HepG2 (cell line): ENCODE data around the gene ZSWIM5. TPM values are rescaled to one million over a fixed set of nuclear protein-coding genes. Genes with fewer than 3 reads are reported as not detected.

Experiments
- ATAC-seq: fragments of 200-7000 bp; cut with Tn5 transposase; 3 replicates; pipeline ENCODE4 v1.9.1; 2020; ENCODE audit warnings: mild to moderate bottlenecking, moderate library complexity
- BruUV-seq: library from RNA; stranded (reverse); fragments of 400-500 nt; replicated peaks from 2 replicates; lab custom pipeline; 2021; lab: Mats Ljungman, UMichigan
- CTCF ChIA-PET: fragments of 300-600 bp; formaldehyde crosslinking; extraction: SDS; loops from one replicate; lab custom pipeline; 2021; ENCODE audit warnings: low total read pairs, inconsistent platforms, low intra/inter-chr PET ratio; lab: Yijun Ruan, JAX
- POLR2A ChIA-PET: fragments of 350-600 bp; sonication (Branson Sonifier 250); formaldehyde crosslinking; loops from one replicate; lab custom pipeline; 2020; ENCODE audit warnings: antibody characterized with exemption, inconsistent platforms; lab: Yijun Ruan, JAX
- DNase-seq: peaks from one replicate; pipeline ENCODE4 v3.0.0-alpha.2; 2015; ENCODE audit warnings: low spot score
- FAIRE-seq: peaks from 3 replicates; lab custom pipeline; 2011; peaks lifted over from hg19 to GRCh38; lab: Jason Lieb, UNC
- H2AFZ ChIP-seq: one replicate; pipeline ENCODE4 v1.6.1; 2011; ENCODE audit warnings: low read length, inconsistent platforms
- H3K27ac ChIP-seq: fragments of 300-600 bp; 3 replicates; pipeline ENCODE4 v1.8.0; 2011; ENCODE audit warnings: mixed run types, mild to moderate bottlenecking, mixed read lengths, low read length, inconsistent platforms; ENCODE audit not compliant: insufficient read depth; ENCODE audit errors: extremely low read length
- H3K27me3 ChIP-seq, 2 experiments: fragments of 200-600 bp in 1 of 2; 2 replicates in 1 of 2; 3 replicates in 1 of 2; pipeline versions ENCODE4 v1.6.0 to v1.8.0; 2011; ENCODE audit warnings: low read length in 2 of 2, mild to moderate bottlenecking in 2 of 2, moderate library complexity in 2 of 2, inconsistent platforms in 1 of 2; ENCODE audit not compliant: insufficient read depth in 2 of 2, control insufficient read depth in 1 of 2
- H3K36me3 ChIP-seq, 2 experiments: fragments of 200-600 bp in 1 of 2; replicated peaks in 1 of 2; 2 replicates in 1 of 2; 3 replicates in 1 of 2; pipeline versions ENCODE4 v1.5.1 to v1.8.0; 2011; ENCODE audit warnings: low read length in 2 of 2, inconsistent platforms in 1 of 2; ENCODE audit not compliant: insufficient read depth in 2 of 2, control insufficient read depth in 1 of 2
- H3K4me1 ChIP-seq: 2 replicates; pipeline ENCODE4 v1.5.1; 2012; ENCODE audit warnings: low read length, inconsistent platforms; ENCODE audit not compliant: insufficient read depth
- H3K4me2 ChIP-seq: 2 replicates; pipeline ENCODE4 v1.6.0; 2011; ENCODE audit warnings: low read depth, low read length, inconsistent platforms
- H3K4me3 ChIP-seq, 3 experiments: fragments of 200-600 bp in 1 of 3; sonication (generic), shearing (Covaris generic) in 1 of 3; replicated peaks in 1 of 3; 2 replicates each; pipeline ENCODE4 v1.5.1; 2011 to 2016; ENCODE audit warnings: low read length in 3 of 3, inconsistent platforms in 2 of 3, low read depth in 2 of 3, mild to moderate bottlenecking in 2 of 3, control low read depth in 1 of 3, mixed read lengths in 1 of 3; ENCODE audit not compliant: insufficient read depth in 1 of 3
- H3K79me2 ChIP-seq: one replicate; pipeline ENCODE4 v1.6.1; 2011; ENCODE audit warnings: low read length, inconsistent platforms; ENCODE audit not compliant: insufficient read depth
- H3K9ac ChIP-seq: 2 replicates; pipeline ENCODE4 v1.6.0; 2011; ENCODE audit warnings: mild to moderate bottlenecking, low read depth, low read length, inconsistent platforms; ENCODE audit not compliant: insufficient read depth
- H3K9me3 ChIP-seq: 2 replicates; pipeline ENCODE4 v1.5.1; 2012; ENCODE audit warnings: mild to moderate bottlenecking, low read length
- H4K20me1 ChIP-seq: 2 replicates; pipeline ENCODE4 v1.6.0; 2011; ENCODE audit warnings: inconsistent platforms, mild to moderate bottlenecking, low read length, moderate library complexity; ENCODE audit not compliant: insufficient read depth
- ATF1 ChIP-seq: IDR thresholded peaks from 2 replicates; pipeline ENCODE4 v1.6.1; 2016; ENCODE audit warnings: mild to moderate bottlenecking, control low read depth
- CCAR2 ChIP-seq: fragments of 200-400 bp; formaldehyde crosslinking; optimal IDR thresholded peaks from 2 replicates; pipeline ENCODE3; 2018; ENCODE audit warnings: low read depth, mild to moderate bottlenecking, low read length, moderate library complexity
- ONECUT2 ChIP-seq: sonication (generic); formaldehyde crosslinking; IDR thresholded peaks from 2 replicates; pipeline ENCODE4 v1.4.0; 2020; ENCODE audit warnings: missing genetic modification reagents
- POLR2A ChIP-seq, 2 experiments: IDR thresholded peaks; 2 replicates each; pipeline ENCODE4 v1.6.1; 2011; ENCODE audit warnings: low read depth in 2 of 2, low read length in 2 of 2, mild to moderate bottlenecking in 1 of 2, moderate library complexity in 1 of 2; ENCODE audit not compliant: insufficient read depth in 1 of 2
- ZNF124 ChIP-seq: sonication (generic); formaldehyde crosslinking; IDR thresholded peaks from 2 replicates; pipeline ENCODE4 v1.4.0; 2020; ENCODE audit warnings: missing genetic modification reagents
- ZNF746 ChIP-seq: sonication (generic); formaldehyde crosslinking; IDR thresholded peaks from 2 replicates; pipeline ENCODE4 v1.8.0; 2022; ENCODE audit warnings: mild to moderate bottlenecking, missing genetic modification reagents
- ZNF775 ChIP-seq: sonication (generic); formaldehyde crosslinking; IDR thresholded peaks from 2 replicates; pipeline ENCODE4 v1.4.0; 2020; ENCODE audit warnings: missing genetic modification reagents, mild to moderate bottlenecking, moderate library complexity, borderline replicate concordance
- WGBS: methylation state at CpG from one replicate; pipeline ENCODE4 v1.1.6; 2017; ENCODE audit warnings: low lambda C conversion rate; 5-methylcytosine and 5-hydroxymethylcytosine counted together
- in situ Hi-C: cut with HindIII; loops from 2 replicates; pipeline ENCODE4 v1.10.0; 2017; ENCODE audit warnings: low pct_unique_long_range_greater_than_20kb; ENCODE audit not compliant: extremely low pct_ligation_motif_present
- intact Hi-C: fragments of 100-400 bp; cut with micrococcal nuclease; formaldehyde crosslinking; loops from one replicate; pipeline ENCODE4 v1.10.0; 2022; ENCODE audit not compliant: unreplicated experiment
- polyA plus RNA-seq, 8 experiments: library from polyadenylated mRNA; depleted of rRNA in 3 of 8; stranded (reverse) in 7 of 8; unstranded in 1 of 8; fragments of >200 nt; fragmentation: Illumina TruSeq in 4 of 8; extraction: Trizol in 4 of 8; gene quantifications; 2 replicates each; pipeline versions ENCODE4 v1.2.1 to v1.2.3, GENCODE V29; 2011 to 2016; ENCODE audit warnings: low read depth in 4 of 8, missing spikeins in 1 of 8, mixed read lengths in 1 of 8; ENCODE audit not compliant: insufficient read depth in 1 of 8
- total RNA-seq, 5 experiments: library from RNA; depleted of rRNA; stranded (reverse); fragments of >200 nt; fragmentation: Illumina TruSeq; extraction: Trizol; gene quantifications; 2 replicates each; pipeline ENCODE4 v1.2.3, GENCODE V29; 2016; ENCODE audit warnings: low read depth in 1 of 5
- TF ChIP-seq, protein P1 (sequence below): IDR thresholded peaks from 2 replicates; pipeline ENCODE4 v1.6.1; 2012; ENCODE audit warnings: low read length, improper control_type of control experiment
- TF ChIP-seq, protein P2 (sequence below): sonication (generic); formaldehyde crosslinking; IDR thresholded peaks from 2 replicates; pipeline ENCODE4 v1.5.1; 2020; ENCODE audit warnings: missing genetic modification reagents, mild to moderate bottlenecking, borderline replicate concordance
- TF ChIP-seq, protein P3 (sequence below): sonication (generic); IDR thresholded peaks from 2 replicates; pipeline ENCODE4 v1.6.1; 2016; ENCODE audit warnings: low read depth, borderline replicate concordance

ZSWIM5 gene
- total and polyA plus RNA-seq, 2 of the 13 experiments (the other 11 are each of a cell fraction or from before 2014, with no cell fraction given), result 11.0 to 20.6 TPM

DNA sequence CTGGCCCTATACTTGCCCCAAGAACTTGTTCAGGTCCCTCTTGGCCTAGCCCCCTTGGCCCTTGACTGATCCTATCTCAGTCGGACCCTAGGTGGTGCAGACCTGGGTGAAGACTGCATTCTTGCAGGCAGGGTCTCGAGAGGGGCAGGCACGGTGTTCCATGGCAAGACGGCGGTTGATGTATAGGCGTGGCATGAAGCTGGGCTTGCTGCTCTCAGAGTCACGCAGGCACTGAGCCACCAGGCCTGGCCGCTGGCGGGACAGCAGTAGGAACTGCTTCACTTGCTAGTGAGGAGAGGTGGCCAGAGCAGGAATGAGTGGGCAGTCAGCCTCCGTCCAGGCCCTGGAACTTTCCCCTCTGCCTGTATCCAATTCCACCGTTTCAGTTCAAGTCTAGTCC, 199.1 kb downstream of the ZSWIM5 start (continued):
- TF ChIP-seq, protein P1, sequence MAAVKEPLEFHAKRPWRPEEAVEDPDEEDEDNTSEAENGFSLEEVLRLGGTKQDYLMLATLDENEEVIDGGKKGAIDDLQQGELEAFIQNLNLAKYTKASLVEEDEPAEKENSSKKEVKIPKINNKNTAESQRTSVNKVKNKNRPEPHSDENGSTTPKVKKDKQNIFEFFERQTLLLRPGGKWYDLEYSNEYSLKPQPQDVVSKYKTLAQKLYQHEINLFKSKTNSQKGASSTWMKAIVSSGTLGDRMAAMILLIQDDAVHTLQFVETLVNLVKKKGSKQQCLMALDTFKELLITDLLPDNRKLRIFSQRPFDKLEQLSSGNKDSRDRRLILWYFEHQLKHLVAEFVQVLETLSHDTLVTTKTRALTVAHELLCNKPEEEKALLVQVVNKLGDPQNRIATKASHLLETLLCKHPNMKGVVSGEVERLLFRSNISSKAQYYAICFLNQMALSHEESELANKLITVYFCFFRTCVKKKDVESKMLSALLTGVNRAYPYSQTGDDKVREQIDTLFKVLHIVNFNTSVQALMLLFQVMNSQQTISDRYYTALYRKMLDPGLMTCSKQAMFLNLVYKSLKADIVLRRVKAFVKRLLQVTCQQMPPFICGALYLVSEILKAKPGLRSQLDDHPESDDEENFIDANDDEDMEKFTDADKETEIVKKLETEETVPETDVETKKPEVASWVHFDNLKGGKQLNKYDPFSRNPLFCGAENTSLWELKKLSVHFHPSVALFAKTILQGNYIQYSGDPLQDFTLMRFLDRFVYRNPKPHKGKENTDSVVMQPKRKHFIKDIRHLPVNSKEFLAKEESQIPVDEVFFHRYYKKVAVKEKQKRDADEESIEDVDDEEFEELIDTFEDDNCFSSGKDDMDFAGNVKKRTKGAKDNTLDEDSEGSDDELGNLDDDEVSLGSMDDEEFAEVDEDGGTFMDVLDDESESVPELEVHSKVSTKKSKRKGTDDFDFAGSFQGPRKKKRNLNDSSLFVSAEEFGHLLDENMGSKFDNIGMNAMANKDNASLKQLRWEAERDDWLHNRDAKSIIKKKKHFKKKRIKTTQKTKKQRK, result no peak
- no peak for TF ChIP-seq ZNF775
- no peak for TF ChIP-seq ZNF124 (CRISPR knock-in tag)
- TF ChIP-seq ONECUT2 (CRISPR knock-in tag), result no peak

DNA sequence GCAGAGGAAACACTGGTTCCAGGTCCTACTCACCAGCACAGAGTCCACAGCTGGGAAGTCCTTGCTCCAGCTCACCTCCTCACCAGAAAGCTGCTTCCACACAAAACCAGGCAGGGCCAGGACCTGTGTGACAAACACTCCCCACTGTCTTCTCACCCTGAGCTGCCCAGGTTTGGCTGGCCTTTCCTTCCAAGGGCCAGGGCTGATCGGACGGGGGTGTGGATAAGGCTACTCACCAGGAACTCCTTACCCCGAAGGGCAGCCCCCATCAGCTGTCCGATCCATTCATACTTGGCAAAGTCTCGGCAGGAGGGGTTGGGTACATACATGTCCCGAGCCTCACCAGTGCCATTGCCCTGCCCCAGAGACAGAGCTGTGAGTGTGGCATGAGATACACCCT, 200.6 kb downstream of the ZSWIM5 start:
- Histone ChIP-seq H4K20me1 (no peaks in the 10 kb centered on the region), H3K27me3 (no peaks in the 10 kb centered on the region), H3K4me2 (no peak overlapping the region), H3K4me3 (no peak overlapping the region), H3K4me1 (peaks cover 10% of the 10 kb centered on the region), H3K9me3 (no peaks in the 10 kb centered on the region), H3K9ac (no peak overlapping the region), H3K36me3 (peaks cover 29 to 60% of the 10 kb centered on the region in 2 experiments), H3K79me2 (peaks cover 10% of the 10 kb centered on the region), H2AFZ (no peak overlapping the region), H3K27ac (no peak overlapping the region)
- CTCF ChIA-PET, result no interaction called here
- POLR2A ChIA-PET, result no interaction called here
- ATAC-seq (no peak), FAIRE-seq (no peak), DNase-seq (no peak)
- 95% methylated on average over 6 of the region's 6 CpGs for WGBS
- no TSS peak for BruUV-seq
- intact Hi-C loops (no loop called here), in situ Hi-C loops (loop anchor here (25.0 kb wide), 1 partner anchor 168 kb away; the partner anchor contains the start of gene PTCH2)
- TF ChIP-seq, protein P2, sequence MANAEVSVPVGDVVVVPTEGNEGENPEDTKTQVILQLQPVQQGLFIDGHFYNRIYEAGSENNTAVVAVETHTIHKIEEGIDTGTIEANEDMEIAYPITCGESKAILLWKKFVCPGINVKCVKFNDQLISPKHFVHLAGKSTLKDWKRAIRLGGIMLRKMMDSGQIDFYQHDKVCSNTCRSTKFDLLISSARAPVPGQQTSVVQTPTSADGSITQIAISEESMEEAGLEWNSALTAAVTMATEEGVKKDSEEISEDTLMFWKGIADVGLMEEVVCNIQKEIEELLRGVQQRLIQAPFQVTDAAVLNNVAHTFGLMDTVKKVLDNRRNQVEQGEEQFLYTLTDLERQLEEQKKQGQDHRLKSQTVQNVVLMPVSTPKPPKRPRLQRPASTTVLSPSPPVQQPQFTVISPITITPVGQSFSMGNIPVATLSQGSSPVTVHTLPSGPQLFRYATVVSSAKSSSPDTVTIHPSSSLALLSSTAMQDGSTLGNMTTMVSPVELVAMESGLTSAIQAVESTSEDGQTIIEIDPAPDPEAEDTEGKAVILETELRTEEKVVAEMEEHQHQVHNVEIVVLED, result no peak
- TF ChIP-seq, protein P3, sequence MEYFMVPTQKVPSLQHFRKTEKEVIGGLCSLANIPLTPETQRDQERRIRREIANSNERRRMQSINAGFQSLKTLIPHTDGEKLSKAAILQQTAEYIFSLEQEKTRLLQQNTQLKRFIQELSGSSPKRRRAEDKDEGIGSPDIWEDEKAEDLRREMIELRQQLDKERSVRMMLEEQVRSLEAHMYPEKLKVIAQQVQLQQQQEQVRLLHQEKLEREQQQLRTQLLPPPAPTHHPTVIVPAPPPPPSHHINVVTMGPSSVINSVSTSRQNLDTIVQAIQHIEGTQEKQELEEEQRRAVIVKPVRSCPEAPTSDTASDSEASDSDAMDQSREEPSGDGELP, result no peak
- TF ChIP-seq CCAR2 (no peak), ZNF746 (CRISPR knock-in tag) (no peak), POLR2A (IDR thresholded peaks at IDR 0.05; ENCODE audit: insufficient read depth in 1 of 2, low read depth in 2 of 2, low read length in 2 of 2) (no peak), ATF1 (CRISPR knock-in tag) (no peak)
